ENCODE results near the gene COPS8.

The COPS8 gene

GRCh38 chr2:237116431-237116830 lies 30.7 kb downstream of the COPS8 start:
- H2BK5ac ChIP-seq (ENCODE audit: low read length), result no peak overlapping the region
- H3K18ac ChIP-seq (ENCODE audit: low read length), result no peak overlapping the region
- WGBS, 2 donors (ENCODE audit: extremely low coverage in 2 of 2, insufficient read length in 2 of 2, insufficient replicate concordance in 1 of 2), result no CpG with 5 or more reads among the region's 2 CpGs

GRCh38 chr2:237118025-237118424 lies 32.3 kb downstream of the COPS8 start:
- Histone ChIP-seq H3K9ac (ENCODE audit: low read depth, low read length, poor library complexity) (no peak overlapping the region), H3K27ac (replicated peaks; ENCODE audit: low read length) (no peak overlapping the region), H2AK5ac (ENCODE audit: low read depth, low read length) (no peak overlapping the region), H3K23ac (ENCODE audit: low read depth, low read length, poor library complexity) (no peak overlapping the region), H4K91ac (ENCODE audit: low read depth, low read length, poor library complexity) (no peak overlapping the region), H3K4ac (ENCODE audit: low read length) (no peak overlapping the region), H4K8ac (ENCODE audit: low read depth, low read length) (no peak overlapping the region), H3K18ac (ENCODE audit: low read length) (no peak overlapping the region), H2BK120ac (ENCODE audit: low read depth, low read length) (no peak overlapping the region), H3K14ac (ENCODE audit: low read length) (no peak overlapping the region), H2BK12ac (ENCODE audit: low read length) (no peak overlapping the region), H2BK15ac (ENCODE audit: low read length) (no peak overlapping the region), H3K4me2 (ENCODE audit: insufficient read depth, low read length, poor library complexity, severe bottlenecking) (no peak overlapping the region), H2BK5ac (ENCODE audit: low read length) (no peak overlapping the region), H3K27me3 (ENCODE audit: control insufficient read depth in 3 of 3, insufficient read depth in 3 of 3, low read depth in 1 of 3, low read length in 3 of 3) (peaks cover 0 to 4% (median 0%) of the 10 kb centered on the region in 3 experiments), H3K79me1 (ENCODE audit: low read depth, low read length) (no peaks in the 10 kb centered on the region), H3K9me3 (replicated peaks in 1 of 2; ENCODE audit: control insufficient read depth in 2 of 2, insufficient read depth in 1 of 2, low read depth in 1 of 2, low read length in 2 of 2) (no peaks in the 10 kb centered on the region), H3K36me3 (replicated peaks in 1 of 2; ENCODE audit: control insufficient read depth in 2 of 2, insufficient read depth in 2 of 2, low read length in 2 of 2) (no peaks in the 10 kb centered on the region), H2AFZ (ENCODE audit: low read length) (no peak overlapping the region), H3K4me3 (ENCODE audit: low read length in 2 of 2) (no peak overlapping the region), H3K4me1 (ENCODE audit: control insufficient read depth in 2 of 2, insufficient read depth in 1 of 2, low read depth in 1 of 2, low read length in 2 of 2) (no peaks in the 10 kb centered on the region)
- no CpG with 5 or more reads among the region's 1 CpG for WGBS, 2 donors (ENCODE audit: extremely low coverage in 2 of 2, insufficient read length in 2 of 2, insufficient replicate concordance in 1 of 2)
- DNase-seq (ENCODE audit: low spot score), result no peak

More at GRCh38 chr2:237116431-237116830, 30.7 kb downstream of the COPS8 start:
- H3K27me3 ChIP-seq (ENCODE audit: control insufficient read depth in 3 of 3, insufficient read depth in 3 of 3, low read depth in 1 of 3, low read length in 3 of 3), result peaks cover 0 to 4% (median 0%) of the 10 kb centered on the region in 3 experiments
- no peak overlapping the region for H3K14ac ChIP-seq (ENCODE audit: low read length)
- H3K4me3 ChIP-seq (ENCODE audit: low read length in 2 of 2), result no peak overlapping the region
- H4K8ac ChIP-seq (ENCODE audit: low read depth, low read length), result no peak overlapping the region
- no peak overlapping the region for H2BK120ac ChIP-seq (ENCODE audit: low read depth, low read length)
- H3K4ac ChIP-seq (ENCODE audit: low read length), result no peak overlapping the region
- H3K79me1 ChIP-seq (ENCODE audit: low read depth, low read length), result no peaks in the 10 kb centered on the region
- no peaks in the 10 kb centered on the region for H3K4me1 ChIP-seq (ENCODE audit: control insufficient read depth in 2 of 2, insufficient read depth in 1 of 2, low read depth in 1 of 2, low read length in 2 of 2)
- H3K4me2 ChIP-seq (ENCODE audit: insufficient read depth, low read length, poor library complexity, severe bottlenecking), result no peak overlapping the region
- H3K36me3 ChIP-seq (replicated peaks in 1 of 2; ENCODE audit: control insufficient read depth in 2 of 2, insufficient read depth in 2 of 2, low read length in 2 of 2), result no peaks in the 10 kb centered on the region
- no peak overlapping the region for H2AFZ ChIP-seq (ENCODE audit: low read length)
- H3K9ac ChIP-seq (ENCODE audit: low read depth, low read length, poor library complexity), result no peak overlapping the region
- no peak overlapping the region for H3K23ac ChIP-seq (ENCODE audit: low read depth, low read length, poor library complexity)
- no peaks in the 10 kb centered on the region for H3K9me3 ChIP-seq (replicated peaks in 1 of 2; ENCODE audit: control insufficient read depth in 2 of 2, insufficient read depth in 1 of 2, low read depth in 1 of 2, low read length in 2 of 2)
- no peak overlapping the region for H2BK12ac ChIP-seq (ENCODE audit: low read length)
- no peak for DNase-seq (ENCODE audit: low spot score)
- no peak overlapping the region for H2BK15ac ChIP-seq (ENCODE audit: low read length)
- no peak overlapping the region for H2AK5ac ChIP-seq (ENCODE audit: low read depth, low read length)
- H3K27ac ChIP-seq (replicated peaks; ENCODE audit: low read length), result no peak overlapping the region
- no peak overlapping the region for H4K91ac ChIP-seq (ENCODE audit: low read depth, low read length, poor library complexity)

GRCh38 chr2:237118561-237119155 lies 33.0 kb downstream of the COPS8 start:
- no peak overlapping the region for H3K4ac ChIP-seq (ENCODE audit: low read length)
- no peaks in the 10 kb centered on the region for H3K79me1 ChIP-seq (ENCODE audit: low read depth, low read length)
- no peak overlapping the region for H2AFZ ChIP-seq (ENCODE audit: low read length)
- no peak for DNase-seq (ENCODE audit: low spot score)
- no peak overlapping the region for H2BK12ac ChIP-seq (ENCODE audit: low read length)
- no peak overlapping the region for H3K27ac ChIP-seq (replicated peaks; ENCODE audit: low read length)
- no peaks in the 10 kb centered on the region for H3K9me3 ChIP-seq (replicated peaks in 1 of 2; ENCODE audit: control insufficient read depth in 2 of 2, insufficient read depth in 1 of 2, low read depth in 1 of 2, low read length in 2 of 2)
- H2BK15ac ChIP-seq (ENCODE audit: low read length), result no peak overlapping the region
- no peaks in the 10 kb centered on the region for H3K36me3 ChIP-seq (replicated peaks in 1 of 2; ENCODE audit: control insufficient read depth in 2 of 2, insufficient read depth in 2 of 2, low read length in 2 of 2)
- no peaks in the 10 kb centered on the region for H3K4me1 ChIP-seq (ENCODE audit: control insufficient read depth in 2 of 2, insufficient read depth in 1 of 2, low read depth in 1 of 2, low read length in 2 of 2)
- no peak overlapping the region for H4K8ac ChIP-seq (ENCODE audit: low read depth, low read length)
- H3K4me2 ChIP-seq (ENCODE audit: insufficient read depth, low read length, poor library complexity, severe bottlenecking), result no peak overlapping the region
- H2BK120ac ChIP-seq (ENCODE audit: low read depth, low read length), result no peak overlapping the region
- no peak overlapping the region for H3K4me3 ChIP-seq (ENCODE audit: low read length in 2 of 2)
- no peak overlapping the region for H2AK5ac ChIP-seq (ENCODE audit: low read depth, low read length)
- H3K18ac ChIP-seq (ENCODE audit: low read length), result no peak overlapping the region
- no peak overlapping the region for H3K23ac ChIP-seq (ENCODE audit: low read depth, low read length, poor library complexity)
- H4K91ac ChIP-seq (ENCODE audit: low read depth, low read length, poor library complexity), result no peak overlapping the region
- H2BK5ac ChIP-seq (ENCODE audit: low read length), result no peak overlapping the region
- peaks cover 0 to 4% (median 0%) of the 10 kb centered on the region in 3 experiments for H3K27me3 ChIP-seq (ENCODE audit: control insufficient read depth in 3 of 3, insufficient read depth in 3 of 3, low read depth in 1 of 3, low read length in 3 of 3)
- no peak overlapping the region for H3K14ac ChIP-seq (ENCODE audit: low read length)
- H3K9ac ChIP-seq (ENCODE audit: low read depth, low read length, poor library complexity), result no peak overlapping the region
- WGBS, 2 donors (ENCODE audit: extremely low coverage in 2 of 2, insufficient read length in 2 of 2, insufficient replicate concordance in 1 of 2), result no CpG with 5 or more reads among the region's 6 CpGs

GRCh38 chr2:237120916-237121315 lies 35.2 kb downstream of the COPS8 start:
- Histone ChIP-seq H2BK5ac (ENCODE audit: low read length) (no peak overlapping the region), H3K4ac (ENCODE audit: low read length) (no peak overlapping the region), H3K79me1 (ENCODE audit: low read depth, low read length) (no peaks in the 10 kb centered on the region), H2BK120ac (ENCODE audit: low read depth, low read length) (no peak overlapping the region), H2AFZ (ENCODE audit: low read length) (no peak overlapping the region), H3K14ac (ENCODE audit: low read length) (no peak overlapping the region), H3K9me3 (replicated peaks in 1 of 2; ENCODE audit: control insufficient read depth in 2 of 2, insufficient read depth in 1 of 2, low read depth in 1 of 2, low read length in 2 of 2) (no peaks in the 10 kb centered on the region), H3K23ac (ENCODE audit: low read depth, low read length, poor library complexity) (no peak overlapping the region), H3K27me3 (ENCODE audit: control insufficient read depth in 3 of 3, insufficient read depth in 3 of 3, low read depth in 1 of 3, low read length in 3 of 3) (peaks cover 0 to 4% (median 0%) of the 10 kb centered on the region in 3 experiments), H3K9ac (ENCODE audit: low read depth, low read length, poor library complexity) (no peak overlapping the region), H2BK15ac (ENCODE audit: low read length) (no peak overlapping the region), H2BK12ac (ENCODE audit: low read length) (no peak overlapping the region), H3K36me3 (replicated peaks in 1 of 2; ENCODE audit: control insufficient read depth in 2 of 2, insufficient read depth in 2 of 2, low read length in 2 of 2) (no peaks in the 10 kb centered on the region), H4K8ac (ENCODE audit: low read depth, low read length) (no peak overlapping the region), H2AK5ac (ENCODE audit: low read depth, low read length) (no peak overlapping the region), H3K4me2 (ENCODE audit: insufficient read depth, low read length, poor library complexity, severe bottlenecking) (no peak overlapping the region), H3K18ac (ENCODE audit: low read length) (no peak overlapping the region), H3K27ac (replicated peaks; ENCODE audit: low read length) (no peak overlapping the region), H4K91ac (ENCODE audit: low read depth, low read length, poor library complexity) (no peak overlapping the region), H3K4me1 (ENCODE audit: control insufficient read depth in 2 of 2, insufficient read depth in 1 of 2, low read depth in 1 of 2, low read length in 2 of 2) (no peaks in the 10 kb centered on the region), H3K4me3 (ENCODE audit: low read length in 2 of 2) (no peak overlapping the region)
- WGBS, 2 donors (ENCODE audit: extremely low coverage in 2 of 2, insufficient read length in 2 of 2, insufficient replicate concordance in 1 of 2), result no CpG with 5 or more reads among the region's 4 CpGs
- DNase-seq (ENCODE audit: low spot score), result no peak
